ENCODE measurements around the gene MTCP1. TPM values are rescaled to one million over a fixed set of nuclear protein-coding genes. Genes with fewer than 3 reads are reported as not detected.

The MTCP1 gene
- polyA plus RNA-seq, 1 donor from 2014 or later, result 1.1 TPM

DNA sequence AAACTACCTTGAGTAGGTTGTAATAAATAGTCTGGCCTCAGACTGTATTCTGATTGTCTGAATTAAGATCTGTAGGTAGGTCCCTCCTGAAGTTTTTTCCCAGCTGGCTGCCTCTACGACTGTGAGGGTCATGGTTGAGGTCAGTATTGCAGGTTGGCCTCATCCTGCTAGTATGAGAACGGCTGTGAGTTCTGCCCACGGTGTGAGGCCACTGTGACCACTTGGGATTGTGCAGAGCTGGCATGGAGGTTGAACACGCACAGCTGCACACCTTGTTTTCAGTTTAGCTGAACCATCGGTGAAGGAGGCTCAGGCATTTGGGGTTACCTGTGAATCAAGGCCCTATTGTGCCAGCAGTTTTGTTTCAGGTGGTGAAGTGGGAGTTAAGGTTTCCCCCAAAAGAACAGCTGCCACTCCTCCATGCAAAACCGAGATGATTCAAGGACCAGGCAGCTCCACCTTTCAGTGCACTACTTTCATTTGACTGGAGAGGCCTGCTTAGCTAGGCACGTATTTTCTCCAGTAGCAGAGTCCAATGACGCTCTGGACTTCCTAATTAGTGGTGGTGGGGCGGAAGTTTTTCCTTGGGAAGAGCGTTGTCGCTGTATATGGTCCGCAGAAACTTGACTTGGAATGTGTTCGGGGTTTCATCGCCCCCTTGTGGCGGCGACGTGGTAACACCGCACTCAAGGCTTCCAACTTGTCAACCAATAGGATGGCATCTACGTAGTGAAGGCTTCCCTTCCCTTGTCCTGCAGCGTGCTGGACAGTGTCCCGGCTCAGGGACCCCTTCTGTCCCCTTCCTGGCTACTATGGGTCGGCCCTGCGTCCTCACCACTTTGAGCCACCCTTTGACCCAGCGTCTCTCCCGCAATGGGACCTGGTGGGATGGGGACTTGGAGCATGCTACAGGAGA is 13.8 kb downstream of the MTCP1 start:
- H3K79me2 ChIP-seq (replicated peaks; ENCODE audit: insufficient read depth, low read length), result no peaks in the 10 kb centered on the region
- TF ChIP-seq EP300 (conservative IDR thresholded peaks at IDR 0.05; ENCODE audit: poor library complexity, severe bottlenecking), result no peak
- TF ChIP-seq RAD21 (conservative IDR thresholded peaks at IDR 0.05), result peak; percentile 50
- no peak for TF ChIP-seq POLR2AphosphoS5 (IDR thresholded peaks at IDR 0.05)
- peak; percentile 64 for TF ChIP-seq SMC3 (conservative IDR thresholded peaks at IDR 0.05; ENCODE audit: poor library complexity)
- TF ChIP-seq MXI1 (conservative IDR thresholded peaks at IDR 0.05; ENCODE audit: poor library complexity, severe bottlenecking), result no peak
- no peak for TF ChIP-seq EZH2 (IDR thresholded peaks at IDR 0.05; ENCODE audit: borderline replicate concordance, insufficient read depth, low read length, poor library complexity, severe bottlenecking)
- TF ChIP-seq TAF1 (IDR thresholded peaks at IDR 0.05; ENCODE audit: low read depth), result no peak
- TF ChIP-seq CTCF (IDR thresholded peaks at IDR 0.05; ENCODE audit: poor library complexity, severe bottlenecking), result peak; percentile 68
- TF ChIP-seq, protein P1, sequence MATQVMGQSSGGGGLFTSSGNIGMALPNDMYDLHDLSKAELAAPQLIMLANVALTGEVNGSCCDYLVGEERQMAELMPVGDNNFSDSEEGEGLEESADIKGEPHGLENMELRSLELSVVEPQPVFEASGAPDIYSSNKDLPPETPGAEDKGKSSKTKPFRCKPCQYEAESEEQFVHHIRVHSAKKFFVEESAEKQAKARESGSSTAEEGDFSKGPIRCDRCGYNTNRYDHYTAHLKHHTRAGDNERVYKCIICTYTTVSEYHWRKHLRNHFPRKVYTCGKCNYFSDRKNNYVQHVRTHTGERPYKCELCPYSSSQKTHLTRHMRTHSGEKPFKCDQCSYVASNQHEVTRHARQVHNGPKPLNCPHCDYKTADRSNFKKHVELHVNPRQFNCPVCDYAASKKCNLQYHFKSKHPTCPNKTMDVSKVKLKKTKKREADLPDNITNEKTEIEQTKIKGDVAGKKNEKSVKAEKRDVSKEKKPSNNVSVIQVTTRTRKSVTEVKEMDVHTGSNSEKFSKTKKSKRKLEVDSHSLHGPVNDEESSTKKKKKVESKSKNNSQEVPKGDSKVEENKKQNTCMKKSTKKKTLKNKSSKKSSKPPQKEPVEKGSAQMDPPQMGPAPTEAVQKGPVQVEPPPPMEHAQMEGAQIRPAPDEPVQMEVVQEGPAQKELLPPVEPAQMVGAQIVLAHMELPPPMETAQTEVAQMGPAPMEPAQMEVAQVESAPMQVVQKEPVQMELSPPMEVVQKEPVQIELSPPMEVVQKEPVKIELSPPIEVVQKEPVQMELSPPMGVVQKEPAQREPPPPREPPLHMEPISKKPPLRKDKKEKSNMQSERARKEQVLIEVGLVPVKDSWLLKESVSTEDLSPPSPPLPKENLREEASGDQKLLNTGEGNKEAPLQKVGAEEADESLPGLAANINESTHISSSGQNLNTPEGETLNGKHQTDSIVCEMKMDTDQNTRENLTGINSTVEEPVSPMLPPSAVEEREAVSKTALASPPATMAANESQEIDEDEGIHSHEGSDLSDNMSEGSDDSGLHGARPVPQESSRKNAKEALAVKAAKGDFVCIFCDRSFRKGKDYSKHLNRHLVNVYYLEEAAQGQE (IDR thresholded peaks at IDR 0.05; ENCODE audit: borderline replicate concordance), result peak; percentile 22
- no peaks in the 10 kb centered on the region for H3K36me3 ChIP-seq (ENCODE audit: insufficient read depth, low read length)
- no peaks in the 10 kb centered on the region for H3K27me3 ChIP-seq (ENCODE audit: insufficient read depth, low read depth, low read length)
- no peak overlapping the region for H3K4me2 ChIP-seq (ENCODE audit: low read length)
- no peaks in the 10 kb centered on the region for H4K20me1 ChIP-seq (ENCODE audit: insufficient read depth)
- no peaks in the 10 kb centered on the region for H3K9me2 ChIP-seq (ENCODE audit: insufficient read depth, low read length)
- H3K27ac ChIP-seq (ENCODE audit: low read length), result no peak overlapping the region
- no peaks in the 10 kb centered on the region for H3K9me3 ChIP-seq (ENCODE audit: low read length)
- no peaks in the 10 kb centered on the region for H3F3A ChIP-seq (ENCODE audit: insufficient read depth, low read length, poor library complexity, severe bottlenecking)
- H3K9ac ChIP-seq (ENCODE audit: low read length), result no peak overlapping the region
- H3K4me3 ChIP-seq (ENCODE audit: low read length), result no peak overlapping the region
- no peak overlapping the region for H2AFZ ChIP-seq (ENCODE audit: low read depth, low read length)

GRCh38 chrX:155056471-155056870 is 14.5 kb downstream of the MTCP1 start:
- H3K36me3 ChIP-seq (ENCODE audit: insufficient read depth, low read length), result no peaks in the 10 kb centered on the region
- no peaks in the 10 kb centered on the region for H3K27me3 ChIP-seq (ENCODE audit: insufficient read depth, low read depth, low read length)
- H3K27ac ChIP-seq (ENCODE audit: low read length), result no peak overlapping the region
- H3K4me3 ChIP-seq (ENCODE audit: low read length), result no peak overlapping the region
- H3K9ac ChIP-seq (ENCODE audit: low read length), result no peak overlapping the region
- TF ChIP-seq MXI1 (conservative IDR thresholded peaks at IDR 0.05; ENCODE audit: poor library complexity, severe bottlenecking) (no peak), POLR2AphosphoS5 (IDR thresholded peaks at IDR 0.05) (no peak), SMC3 (conservative IDR thresholded peaks at IDR 0.05; ENCODE audit: poor library complexity) (no peak), RAD21 (conservative IDR thresholded peaks at IDR 0.05) (no peak), EZH2 (IDR thresholded peaks at IDR 0.05; ENCODE audit: borderline replicate concordance, insufficient read depth, low read length, poor library complexity, severe bottlenecking) (no peak), CTCF (IDR thresholded peaks at IDR 0.05; ENCODE audit: poor library complexity, severe bottlenecking) (no peak)
- TF ChIP-seq, protein P1 (IDR thresholded peaks at IDR 0.05; ENCODE audit: borderline replicate concordance), result no peak
- H3F3A ChIP-seq (ENCODE audit: insufficient read depth, low read length, poor library complexity, severe bottlenecking), result no peaks in the 10 kb centered on the region
- no peaks in the 10 kb centered on the region for H3K9me3 ChIP-seq (ENCODE audit: low read length)
- no peaks in the 10 kb centered on the region for H3K9me2 ChIP-seq (ENCODE audit: insufficient read depth, low read length)
- H2AFZ ChIP-seq (ENCODE audit: low read depth, low read length), result no peak overlapping the region
- no peak overlapping the region for H3K4me2 ChIP-seq (ENCODE audit: low read length)
- no peaks in the 10 kb centered on the region for H4K20me1 ChIP-seq (ENCODE audit: insufficient read depth)
- no peaks in the 10 kb centered on the region for H3K79me2 ChIP-seq (replicated peaks; ENCODE audit: insufficient read depth, low read length)

Data from neural cell (in vitro differentiated cells).